C4-2B (cell line): ENCODE results near the gene SGCA.

Experiments
- H3K27ac ChIP-seq: fragments of 450-650 bp; 2 replicates; pipeline ENCODE4 v1.5.1; 2017
- CTCF ChIP-seq: fragments of 450-650 bp; conservative IDR thresholded peaks from 2 replicates; pipeline ENCODE4 v1.5.1; 2017; ENCODE audit warnings: mild to moderate bottlenecking
- ZFX ChIP-seq: fragments of 450-650 bp; IDR thresholded peaks from 2 replicates; pipeline ENCODE4 v1.6.1; 2017

The SGCA gene

DNA sequence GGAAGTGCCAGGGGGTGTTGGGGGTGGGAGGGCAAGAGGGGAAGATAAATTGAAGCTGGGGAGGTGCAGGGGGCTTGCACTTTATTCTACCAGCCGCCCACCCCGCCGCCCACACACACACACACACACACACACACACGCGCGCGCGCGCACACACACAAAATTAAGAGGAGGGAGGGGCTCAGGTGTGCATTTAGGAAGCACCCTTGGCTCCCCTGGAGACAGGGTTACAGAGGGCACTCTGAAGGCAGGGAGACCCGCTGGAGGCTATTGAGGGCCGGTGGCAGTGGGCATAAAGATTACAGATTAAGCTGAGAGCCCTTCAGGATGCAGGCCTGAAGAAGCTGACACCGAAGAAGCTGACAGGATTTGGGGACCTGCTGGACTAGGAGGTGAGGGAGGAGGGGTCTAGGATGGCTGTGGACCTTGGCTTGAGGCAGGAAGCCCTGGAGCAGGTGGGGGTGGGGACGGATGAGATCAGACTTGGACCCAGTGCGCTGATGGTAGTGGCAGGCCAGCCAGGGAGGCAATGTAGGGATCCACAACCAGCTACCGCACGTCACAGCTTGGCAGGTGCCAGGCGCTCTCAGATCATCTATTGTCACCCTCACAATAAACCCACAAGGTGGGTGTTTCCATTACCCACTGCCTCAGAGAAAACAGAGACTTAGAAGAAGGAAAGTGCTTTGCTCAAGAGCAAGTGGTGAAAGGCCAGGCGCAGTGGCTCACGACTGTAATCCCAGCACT is 35.1 kb upstream of the SGCA start:
- H3K27ac ChIP-seq: no peak overlapping the region
- TF ChIP-seq CTCF (no peak), ZFX (no peak)

DNA sequence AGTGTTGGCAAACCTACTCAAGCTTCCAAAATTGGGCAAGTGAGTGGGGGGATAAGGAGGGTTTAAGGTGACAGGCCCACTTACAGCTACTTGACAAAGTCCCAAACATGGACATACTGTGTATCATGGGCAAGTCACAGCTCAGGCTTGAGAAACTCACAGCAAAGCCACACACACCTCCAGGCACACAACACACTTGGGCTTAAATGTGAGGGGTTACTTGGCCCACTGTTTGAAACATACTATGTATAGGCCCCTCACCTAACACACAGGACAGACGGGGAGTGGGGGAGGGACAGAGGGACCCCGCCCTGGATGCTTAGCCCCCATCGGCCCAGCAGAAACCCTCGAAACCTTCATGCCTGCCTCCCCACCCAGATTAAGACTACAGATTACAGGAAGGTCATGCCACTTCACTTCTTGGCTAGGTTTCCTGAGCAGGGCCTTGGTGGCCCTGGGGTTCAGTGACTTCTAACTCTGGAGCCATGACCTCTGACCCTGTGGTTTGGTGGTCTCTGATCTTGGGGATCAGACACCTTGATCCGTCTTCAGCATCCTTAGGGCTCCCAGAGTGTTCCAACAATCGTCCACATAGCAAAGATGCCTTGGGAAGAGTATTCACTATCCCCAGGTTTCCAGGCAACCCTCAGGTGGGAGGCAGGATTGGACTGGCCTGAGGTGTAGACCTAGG is 33.6 kb upstream of the SGCA start:
- H3K27ac ChIP-seq: no peak overlapping the region
- TF ChIP-seq CTCF (no peak), ZFX (no peak)

- no peak for TF ChIP-seq CTCF
- no peak overlapping the region for H3K27ac ChIP-seq
These were observed 32.6 kb upstream of the SGCA start for GRCh38 chr17:50133028-50133768.

DNA sequence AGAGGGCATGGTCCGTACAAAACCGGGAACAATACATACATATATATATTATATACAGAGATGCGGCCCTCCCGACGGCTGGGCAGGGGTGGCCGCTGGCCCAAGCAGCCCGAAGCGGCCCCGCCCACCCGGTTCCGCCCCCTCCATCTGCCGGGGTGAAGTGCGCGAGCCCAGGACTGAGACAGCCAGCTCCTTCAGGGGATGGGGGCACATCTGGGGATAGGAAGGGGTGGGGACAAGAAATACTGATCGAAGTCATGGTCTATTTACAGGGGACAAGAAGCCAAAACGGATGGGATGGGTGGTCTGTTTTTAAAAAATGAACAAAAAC is 32.1 kb upstream of the SGCA start:
- TF ChIP-seq CTCF (no peak), ZFX (no peak)
- no peak overlapping the region for H3K27ac ChIP-seq

GRCh38 chr17:50134206-50135110 is 31.3 kb upstream of the SGCA start:
- H3K27ac ChIP-seq: no peak overlapping the region
- TF ChIP-seq ZFX (no peak), CTCF (no peak)

DNA sequence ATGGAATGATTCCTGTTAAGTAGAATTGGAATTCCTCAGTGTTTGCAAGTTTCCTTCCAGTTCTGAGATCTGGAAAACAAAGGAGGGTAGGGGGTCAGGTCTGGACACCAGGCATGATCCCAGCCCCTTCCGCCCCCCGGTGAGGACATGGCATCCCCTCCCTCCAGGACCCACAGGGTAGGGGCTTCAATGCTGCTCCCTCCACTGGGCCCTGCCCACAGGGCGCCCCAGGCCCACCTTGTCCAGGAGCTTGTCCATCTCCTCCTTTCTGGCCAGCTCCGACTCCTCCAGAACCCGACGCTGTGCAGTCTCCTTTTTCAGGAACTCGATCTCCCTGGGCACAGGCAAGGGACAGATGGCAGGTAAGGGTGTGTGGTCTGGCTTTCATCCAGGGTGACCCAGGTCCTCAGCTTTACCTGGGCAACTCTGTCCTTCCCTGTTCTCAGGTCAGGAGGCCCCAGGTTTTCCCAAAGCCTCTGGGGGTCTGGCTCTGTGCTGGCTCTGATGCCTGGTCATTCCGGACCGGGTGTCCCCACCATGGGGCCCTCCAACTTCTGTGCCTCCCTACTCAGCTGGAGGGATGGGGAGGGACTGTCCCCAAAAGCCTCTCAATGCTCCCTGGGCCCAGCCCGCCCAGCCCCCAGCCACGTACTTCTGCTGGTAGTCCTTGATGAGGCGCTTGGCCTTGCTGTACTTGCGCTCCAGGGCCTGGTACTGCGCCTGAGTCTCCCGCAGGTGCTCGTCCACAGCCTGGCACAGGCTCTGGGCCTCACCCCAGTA is 30.3 kb upstream of the SGCA start:
- no peak for TF ChIP-seq CTCF
- TF ChIP-seq ZFX: no peak
- H3K27ac ChIP-seq: no peak overlapping the region
